Mesothelial cell of epicardium (in vitro differentiated cells): ENCODE results near the gene TCIRG1. TPM values are rescaled to one million over a fixed set of nuclear protein-coding genes. Genes with fewer than 3 reads are reported as not detected.

Source experiments
- DNase-seq, 2 experiments: peaks; one replicate each; pipeline ENCODE4 v3.0.0; 2021; ENCODE audit warnings: low spot score in 2 of 2; ENCODE audit not compliant: unreplicated experiment in 2 of 2
- H3K27ac Mint-ChIP-seq: 2 replicates; pipeline ENCODE4 v1.8.0; 2021; ENCODE audit warnings: mixed read lengths
- H3K27me3 Mint-ChIP-seq: 2 replicates; pipeline ENCODE4 v1.8.0; 2021; ENCODE audit warnings: low read depth, mixed read lengths
- H3K36me3 Mint-ChIP-seq: 2 replicates; pipeline ENCODE4 v1.8.0; 2021; ENCODE audit warnings: mixed read lengths
- H3K4me1 Mint-ChIP-seq: 2 replicates; pipeline ENCODE4 v1.8.0; 2021; ENCODE audit warnings: mixed read lengths
- H3K4me3 Mint-ChIP-seq: 2 replicates; pipeline ENCODE4 v1.8.0; 2021; ENCODE audit warnings: mild to moderate bottlenecking, moderate library complexity, mixed read lengths
- H3K9me3 Mint-ChIP-seq: 2 replicates; pipeline ENCODE4 v1.8.0; 2021; ENCODE audit warnings: mixed read lengths
- total RNA-seq: library from RNA; stranded (reverse); gene quantifications from 3 replicates; pipeline ENCODE4 v1.2.1, GENCODE V29; 2021
- TF ChIP-seq, protein P1 (sequence below): fragments of 200-600 bp; sonication (generic); IDR thresholded peaks from one replicate; pipeline ENCODE4 v1.5.0; 2021; ENCODE audit warnings: antibody characterized with exemption; ENCODE audit not compliant: unreplicated experiment

TCIRG1 gene
- total RNA-seq, 1 donor from 2014 or later = 60.0 TPM

DNA sequence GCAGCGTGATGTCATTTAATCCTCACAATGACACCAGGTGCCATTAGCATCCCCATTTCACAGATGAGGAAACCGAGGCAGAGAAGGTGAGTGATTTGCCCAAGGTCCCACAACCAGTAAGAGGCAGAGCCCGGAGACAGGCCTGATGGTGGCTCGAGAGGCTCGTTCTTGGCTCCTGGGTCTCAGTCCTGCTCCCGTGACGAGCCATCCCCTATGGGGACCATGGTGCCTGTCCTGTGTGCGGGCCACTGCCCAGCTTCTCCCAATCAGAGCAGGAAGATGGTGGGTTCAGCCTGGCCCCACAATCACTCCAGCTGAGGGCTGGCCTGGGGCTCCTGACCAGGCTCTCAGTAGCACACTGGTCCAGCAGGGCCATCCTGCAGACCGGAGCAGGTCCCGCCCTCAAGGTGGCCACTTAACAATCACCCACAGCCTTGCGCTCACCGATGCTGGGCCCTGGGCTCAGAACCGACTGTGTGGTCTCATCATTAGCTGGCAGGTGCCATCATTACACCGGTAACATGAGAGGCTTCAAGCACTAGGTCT is 25.1 kb upstream of the TCIRG1 start:
- no peaks in the 10 kb centered on the region for H3K36me3 Mint-ChIP-seq
- no peak for DNase-seq
- no peak overlapping the region for H3K4me3 Mint-ChIP-seq
- TF ChIP-seq, protein P1, sequence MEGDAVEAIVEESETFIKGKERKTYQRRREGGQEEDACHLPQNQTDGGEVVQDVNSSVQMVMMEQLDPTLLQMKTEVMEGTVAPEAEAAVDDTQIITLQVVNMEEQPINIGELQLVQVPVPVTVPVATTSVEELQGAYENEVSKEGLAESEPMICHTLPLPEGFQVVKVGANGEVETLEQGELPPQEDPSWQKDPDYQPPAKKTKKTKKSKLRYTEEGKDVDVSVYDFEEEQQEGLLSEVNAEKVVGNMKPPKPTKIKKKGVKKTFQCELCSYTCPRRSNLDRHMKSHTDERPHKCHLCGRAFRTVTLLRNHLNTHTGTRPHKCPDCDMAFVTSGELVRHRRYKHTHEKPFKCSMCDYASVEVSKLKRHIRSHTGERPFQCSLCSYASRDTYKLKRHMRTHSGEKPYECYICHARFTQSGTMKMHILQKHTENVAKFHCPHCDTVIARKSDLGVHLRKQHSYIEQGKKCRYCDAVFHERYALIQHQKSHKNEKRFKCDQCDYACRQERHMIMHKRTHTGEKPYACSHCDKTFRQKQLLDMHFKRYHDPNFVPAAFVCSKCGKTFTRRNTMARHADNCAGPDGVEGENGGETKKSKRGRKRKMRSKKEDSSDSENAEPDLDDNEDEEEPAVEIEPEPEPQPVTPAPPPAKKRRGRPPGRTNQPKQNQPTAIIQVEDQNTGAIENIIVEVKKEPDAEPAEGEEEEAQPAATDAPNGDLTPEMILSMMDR = no peak
- H3K27me3 Mint-ChIP-seq = no peaks in the 10 kb centered on the region
- no peaks in the 10 kb centered on the region for H3K9me3 Mint-ChIP-seq
- H3K27ac Mint-ChIP-seq = peak overlapping the region; percentile 98
- peaks cover 55% of the 10 kb centered on the region for H3K4me1 Mint-ChIP-seq

DNA sequence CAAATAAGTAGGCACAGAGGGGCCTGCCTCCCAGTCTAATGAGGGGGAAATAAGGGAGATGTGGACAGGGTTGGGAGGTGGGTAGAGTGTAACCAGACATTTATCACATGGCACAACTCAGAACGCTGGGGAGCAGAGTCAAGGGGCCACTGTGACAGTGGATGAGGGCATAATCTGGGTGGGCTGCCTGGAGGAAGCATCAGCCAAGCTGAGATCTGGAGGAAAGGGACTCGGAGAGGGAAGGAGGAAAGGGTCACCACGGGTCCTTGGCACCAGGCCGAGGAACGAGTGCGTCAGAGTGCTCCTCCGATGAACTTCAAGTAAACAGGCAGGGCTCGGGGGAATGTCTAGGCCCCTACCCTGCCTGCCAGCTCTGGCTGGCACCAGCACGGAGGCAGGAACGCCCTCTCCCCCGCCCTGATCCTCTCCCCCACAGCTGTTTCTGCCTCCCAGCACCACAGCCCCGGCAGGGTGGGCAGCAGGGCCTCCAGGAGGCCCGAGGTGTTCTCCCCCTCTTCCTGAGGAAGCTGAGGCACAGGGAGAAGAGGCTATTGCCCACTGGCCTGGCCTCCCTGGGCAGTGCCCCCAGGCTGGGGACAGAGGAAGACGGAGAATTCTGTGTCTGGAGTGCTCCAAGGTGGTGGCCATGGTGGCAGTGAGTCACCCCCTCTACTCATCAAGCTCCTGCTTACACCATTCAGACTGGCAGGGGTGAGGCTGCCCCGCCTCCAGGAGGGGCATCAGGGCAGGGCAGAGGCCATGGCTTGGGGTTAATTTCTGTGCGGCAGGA is 24.5 kb upstream of the TCIRG1 start:
- TF ChIP-seq, protein P1 = no peak
- Mint-ChIP-seq H3K4me3 (no peak overlapping the region), H3K4me1 (peaks cover 51% of the 10 kb centered on the region), H3K9me3 (no peaks in the 10 kb centered on the region), H3K36me3 (no peaks in the 10 kb centered on the region), H3K27me3 (no peaks in the 10 kb centered on the region), H3K27ac (peak overlapping the region; percentile 83)
- DNase-seq = no peak

DNA sequence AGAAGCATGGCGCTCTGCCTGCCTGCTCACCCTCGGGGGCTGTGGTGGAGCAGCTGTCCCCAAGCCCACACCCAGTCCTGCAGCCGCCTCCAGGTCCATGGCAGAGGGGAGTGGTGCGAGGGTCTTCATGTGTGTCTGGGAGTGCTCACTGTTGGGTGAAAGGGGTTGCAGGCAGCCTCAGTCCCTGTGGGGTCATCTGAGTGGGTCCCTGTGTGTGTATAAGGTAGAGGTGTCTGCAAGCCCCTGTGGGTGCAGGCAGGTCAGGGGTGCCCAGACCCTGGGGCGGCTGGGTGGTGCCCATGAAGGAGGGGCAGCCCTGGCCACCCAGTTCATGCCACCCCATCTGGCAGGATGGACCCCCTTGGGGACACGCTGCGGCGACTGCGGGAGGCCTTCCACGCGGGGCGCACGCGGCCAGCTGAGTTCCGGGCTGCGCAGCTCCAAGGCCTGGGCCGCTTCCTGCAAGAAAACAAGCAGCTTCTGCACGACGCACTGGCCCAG is 23.8 kb upstream of the TCIRG1 start:
- no peaks in the 10 kb centered on the region for H3K9me3 Mint-ChIP-seq
- no peak overlapping the region for H3K4me3 Mint-ChIP-seq
- no peaks in the 10 kb centered on the region for H3K36me3 Mint-ChIP-seq
- DNase-seq = no peak
- H3K27me3 Mint-ChIP-seq = no peaks in the 10 kb centered on the region
- TF ChIP-seq, protein P1 = no peak
- peak overlapping the region; percentile 43 for H3K27ac Mint-ChIP-seq
- peaks cover 45% of the 10 kb centered on the region for H3K4me1 Mint-ChIP-seq

DNA sequence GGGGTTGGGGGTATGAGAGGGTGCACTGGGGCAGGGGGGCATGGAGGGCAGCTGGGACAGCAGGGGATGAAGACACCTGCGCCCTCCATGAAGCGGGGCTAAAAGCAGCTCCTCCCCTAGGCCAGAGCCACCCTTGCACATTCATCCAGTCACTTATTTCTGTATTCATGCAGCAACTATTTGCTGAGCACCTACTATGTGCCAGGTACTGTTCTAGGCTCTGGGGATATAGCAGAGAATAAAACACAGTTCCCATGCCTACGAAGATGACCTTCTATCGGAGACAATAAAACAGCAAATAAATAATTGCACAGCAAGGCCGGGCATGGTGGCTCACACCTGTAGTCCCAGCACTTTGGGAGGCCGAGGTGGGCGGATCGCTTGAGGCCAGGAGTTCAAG is 23.4 kb upstream of the TCIRG1 start:
- TF ChIP-seq, protein P1 = no peak
- Mint-ChIP-seq H3K36me3 (no peaks in the 10 kb centered on the region), H3K27ac (no peak overlapping the region), H3K4me1 (peaks cover 43% of the 10 kb centered on the region), H3K27me3 (no peaks in the 10 kb centered on the region), H3K9me3 (no peaks in the 10 kb centered on the region), H3K4me3 (no peak overlapping the region)
- no peak for DNase-seq

DNA sequence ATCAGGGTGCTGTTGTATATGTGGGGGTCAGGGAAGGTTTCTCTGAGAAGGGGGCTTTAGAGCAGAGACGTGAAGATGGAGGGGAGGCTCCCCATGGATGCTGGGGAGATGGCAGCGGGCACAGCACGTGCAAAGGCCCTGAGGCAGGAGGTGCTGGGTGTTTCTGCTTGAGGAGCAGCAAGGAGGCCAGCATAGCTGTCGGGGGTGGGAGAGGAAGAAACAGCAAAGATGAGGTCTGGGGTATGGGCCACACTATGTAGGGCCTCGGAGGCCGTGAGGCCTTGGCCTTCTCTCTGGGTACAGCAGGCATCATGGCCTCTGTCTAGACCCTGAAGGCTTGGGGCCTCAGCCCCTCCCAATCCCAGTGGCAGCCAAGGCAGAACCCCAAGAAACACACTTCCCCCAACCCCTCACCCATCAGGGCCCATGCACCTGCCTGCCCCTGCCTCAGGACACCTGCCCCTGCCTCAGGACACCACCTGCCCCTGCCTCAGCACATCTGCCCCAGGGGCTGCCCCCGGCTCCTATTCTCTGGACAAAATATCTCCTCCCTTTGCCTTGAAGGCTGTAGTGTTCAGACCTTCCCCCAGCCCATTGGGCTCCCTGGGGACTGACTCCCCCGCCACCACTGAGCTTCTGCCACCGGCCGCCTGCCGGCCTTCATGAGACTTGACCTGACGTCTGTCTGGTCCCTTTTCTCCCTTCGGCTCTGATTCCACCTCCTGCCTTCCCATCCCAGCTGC is 22.5 kb upstream of the TCIRG1 start:
- TF ChIP-seq, protein P1 = no peak
- Mint-ChIP-seq H3K9me3 (no peaks in the 10 kb centered on the region), H3K27ac (peak overlapping the region; percentile 86), H3K4me1 (peaks cover 41% of the 10 kb centered on the region), H3K4me3 (no peak overlapping the region), H3K27me3 (no peaks in the 10 kb centered on the region), H3K36me3 (no peaks in the 10 kb centered on the region)
- DNase-seq = no peak
